Mesothelial cell of epicardium (in vitro differentiated cells): Measurements from ENCODE around the gene ENTPD6. TPM values are rescaled to one million over a fixed set of nuclear protein-coding genes. Genes with fewer than 3 reads are reported as not detected.
"Not testable (repeated sequence)": the region's sequence is repeated elsewhere in the genome, so short reads cannot be mapped to it uniquely, and the experiment has no call there.

Source experiments
- DNase-seq, 2 experiments: peaks; one replicate each; pipeline ENCODE4 v3.0.0; 2021; ENCODE audit warnings: low spot score in 2 of 2; ENCODE audit not compliant: unreplicated experiment in 2 of 2
- H3K27ac Mint-ChIP-seq: 2 replicates; pipeline ENCODE4 v1.8.0; 2021; ENCODE audit warnings: mixed read lengths
- H3K27me3 Mint-ChIP-seq: 2 replicates; pipeline ENCODE4 v1.8.0; 2021; ENCODE audit warnings: low read depth, mixed read lengths
- H3K36me3 Mint-ChIP-seq: 2 replicates; pipeline ENCODE4 v1.8.0; 2021; ENCODE audit warnings: mixed read lengths
- H3K4me1 Mint-ChIP-seq: 2 replicates; pipeline ENCODE4 v1.8.0; 2021; ENCODE audit warnings: mixed read lengths
- H3K4me3 Mint-ChIP-seq: 2 replicates; pipeline ENCODE4 v1.8.0; 2021; ENCODE audit warnings: mild to moderate bottlenecking, moderate library complexity, mixed read lengths
- H3K9me3 Mint-ChIP-seq: 2 replicates; pipeline ENCODE4 v1.8.0; 2021; ENCODE audit warnings: mixed read lengths
- CTCF ChIP-seq: fragments of 200-600 bp; sonication (generic); IDR thresholded peaks from one replicate; pipeline ENCODE4 v1.5.0; 2021; ENCODE audit warnings: antibody characterized with exemption; ENCODE audit not compliant: unreplicated experiment
- total RNA-seq: library from RNA; stranded (reverse); gene quantifications from 3 replicates; pipeline ENCODE4 v1.2.1, GENCODE V29; 2021

Gene ENTPD6
- total RNA-seq, 1 donor from 2014 or later = 59.3 TPM

DNA sequence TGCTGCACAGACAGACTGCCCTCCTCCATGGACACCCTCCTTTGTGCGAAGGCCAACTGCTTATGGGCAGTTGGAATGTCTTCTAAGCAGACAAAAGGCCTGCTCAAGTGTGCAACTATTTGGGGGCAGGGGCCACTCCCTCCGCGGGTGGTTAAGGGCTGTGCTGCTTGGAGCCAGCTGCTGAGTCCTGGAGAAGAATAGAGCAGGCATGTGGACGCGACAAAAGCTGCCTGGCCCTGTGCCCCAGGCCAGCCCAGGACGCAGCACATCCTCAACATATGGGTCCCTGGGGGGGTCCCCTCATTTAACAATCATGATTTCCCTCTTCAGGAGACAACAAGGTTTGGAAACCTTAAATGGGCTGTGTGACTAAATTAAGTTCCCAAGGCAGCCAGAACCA lies 45.5 kb upstream of the ENTPD6 start:
- Mint-ChIP-seq H3K9me3 (no peaks in the 10 kb centered on the region), H3K27ac (no peak overlapping the region), H3K27me3 (peaks cover 29% of the 10 kb centered on the region), H3K4me1 (no peaks in the 10 kb centered on the region), H3K4me3 (no peak overlapping the region), H3K36me3 (no peaks in the 10 kb centered on the region)
- TF ChIP-seq CTCF = no peak
- no peak for DNase-seq

DNA sequence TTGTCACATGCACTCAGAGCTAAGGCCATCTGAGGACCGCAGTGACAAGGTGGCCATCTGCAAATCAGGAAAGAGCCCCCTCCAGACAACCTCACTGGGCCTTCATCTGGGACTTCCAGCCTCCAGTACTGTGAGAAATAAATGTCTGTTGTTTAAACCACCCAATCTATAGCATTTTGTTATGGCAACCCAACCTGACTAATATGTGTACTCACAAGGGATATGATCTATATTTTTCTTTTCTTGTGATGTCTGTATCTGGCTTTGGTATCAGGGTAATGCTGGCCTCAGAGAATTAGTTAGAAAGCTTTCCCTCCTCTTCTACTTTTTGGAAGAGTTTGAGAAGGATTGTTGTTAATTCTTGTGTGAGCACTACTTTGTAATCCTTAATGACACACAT lies 37.5 kb upstream of the ENTPD6 start:
- H3K27me3 Mint-ChIP-seq = peaks cover 19% of the 10 kb centered on the region

DNA sequence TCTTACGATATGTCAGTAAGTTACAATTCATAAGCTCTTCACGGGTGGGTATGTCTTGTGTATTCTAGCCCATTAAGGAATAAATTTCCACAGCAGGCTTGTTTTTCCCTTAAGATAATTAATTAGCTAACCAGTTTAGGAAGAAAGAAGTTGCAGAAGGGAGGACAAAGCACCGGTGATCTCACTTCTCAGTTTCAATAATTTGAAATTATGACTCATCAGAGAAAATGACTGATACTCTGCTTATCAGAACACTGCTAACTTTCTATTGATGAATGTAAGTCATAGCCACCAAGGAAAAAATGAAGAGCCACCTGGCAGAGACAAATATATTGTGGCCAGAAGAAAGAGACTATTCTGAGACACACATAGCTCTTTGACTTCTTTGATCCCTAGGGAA lies 35.0 kb upstream of the ENTPD6 start:
- Mint-ChIP-seq H3K9me3 (peaks cover 4% of the 10 kb centered on the region), H3K36me3 (no peaks in the 10 kb centered on the region), H3K4me3 (no peak overlapping the region), H3K27ac (no peak overlapping the region), H3K4me1 (no peaks in the 10 kb centered on the region), H3K27me3 (peaks cover 14% of the 10 kb centered on the region)
- DNase-seq = no peak
- TF ChIP-seq CTCF = no peak

More for the DNA sequence above, 37.5 kb upstream of the ENTPD6 start:
- H3K4me3 Mint-ChIP-seq = no peak overlapping the region
- no peak overlapping the region for H3K27ac Mint-ChIP-seq
- H3K36me3 Mint-ChIP-seq = no peaks in the 10 kb centered on the region
- no peak for TF ChIP-seq CTCF
- H3K9me3 Mint-ChIP-seq = no peaks in the 10 kb centered on the region
- DNase-seq = no peak
- no peaks in the 10 kb centered on the region for H3K4me1 Mint-ChIP-seq

- no peak overlapping the region for H3K4me3 Mint-ChIP-seq
- no peak overlapping the region for H3K27ac Mint-ChIP-seq
- H3K4me1 Mint-ChIP-seq = no peaks in the 10 kb centered on the region
- no peak for TF ChIP-seq CTCF
- no peaks in the 10 kb centered on the region for H3K36me3 Mint-ChIP-seq
- no peak for DNase-seq
- H3K9me3 Mint-ChIP-seq = peaks cover 4% of the 10 kb centered on the region
- peaks cover 14% of the 10 kb centered on the region for H3K27me3 Mint-ChIP-seq
Measured at GRCh38 chr20:25160897-25161296, 34.6 kb upstream of the ENTPD6 start.

DNA sequence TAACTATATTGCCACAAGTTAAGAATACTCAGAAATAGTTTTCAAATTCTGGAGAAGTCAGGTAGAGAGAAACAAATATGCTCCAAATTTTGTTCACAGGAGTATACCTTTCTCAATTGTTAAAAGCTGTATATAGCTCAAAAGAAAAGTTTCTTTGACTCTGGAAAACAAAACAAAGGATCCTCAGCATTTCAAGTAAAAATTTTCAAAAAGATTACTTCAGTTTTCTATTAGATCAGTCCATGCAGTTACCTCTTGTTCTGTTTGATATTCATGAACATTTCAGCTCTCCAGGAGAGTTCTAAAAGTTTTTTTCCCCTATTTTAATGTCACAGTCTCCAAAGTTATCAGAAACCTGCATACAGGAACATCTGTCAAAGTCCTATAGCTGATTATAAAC lies 30.4 kb upstream of the ENTPD6 start:
- TF ChIP-seq CTCF = no peak
- H3K36me3 Mint-ChIP-seq = no peaks in the 10 kb centered on the region
- peaks cover 26% of the 10 kb centered on the region for H3K9me3 Mint-ChIP-seq
- no peaks in the 10 kb centered on the region for H3K4me1 Mint-ChIP-seq
- no peak overlapping the region for H3K27ac Mint-ChIP-seq
- H3K27me3 Mint-ChIP-seq = peaks cover 26% of the 10 kb centered on the region
- H3K4me3 Mint-ChIP-seq = no peak overlapping the region
- DNase-seq = no peak

DNA sequence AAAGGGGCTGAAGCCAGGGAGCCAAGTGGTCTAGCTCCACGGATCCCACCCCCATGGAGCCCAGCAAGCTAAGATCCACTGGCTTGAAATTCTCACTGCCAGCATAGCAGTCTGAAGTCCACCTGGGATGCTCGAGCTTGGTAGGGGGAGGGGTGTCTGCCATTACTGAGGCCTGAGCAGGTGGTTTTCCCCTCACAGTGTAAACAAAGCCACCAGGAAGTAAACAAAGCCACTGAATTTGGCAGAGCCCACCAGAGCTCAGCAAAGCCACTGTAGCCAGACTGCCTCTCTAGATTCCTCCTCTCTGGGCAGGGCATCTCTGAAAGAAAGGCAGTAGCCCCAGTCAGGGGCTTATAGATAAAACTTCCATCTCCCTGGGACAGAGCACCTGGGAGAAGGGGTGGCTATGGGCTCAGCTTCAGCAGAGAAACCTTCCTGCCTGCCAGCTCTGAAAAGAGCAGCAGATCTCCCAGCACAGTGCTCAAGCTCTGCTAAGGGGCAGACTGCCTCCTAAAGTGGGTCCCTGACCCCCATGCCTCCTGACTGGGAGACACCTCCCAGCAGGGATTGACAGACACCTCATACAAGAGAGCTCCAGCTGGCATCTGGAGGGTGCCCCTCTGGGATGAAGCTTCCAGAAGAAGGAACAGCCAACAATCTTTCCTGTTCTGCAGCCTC lies 29.3 kb upstream of the ENTPD6 start:
- not testable (repeated sequence) for H3K4me1 Mint-ChIP-seq, H3K27ac Mint-ChIP-seq, H3K4me3 Mint-ChIP-seq, DNase-seq, H3K36me3 Mint-ChIP-seq
- H3K27me3 Mint-ChIP-seq = peaks cover 26% of the 10 kb centered on the region
- H3K9me3 Mint-ChIP-seq = peaks cover 26% of the 10 kb centered on the region
